GM12878 (cell line): ENCODE results near the gene FGFR4. TPM values are rescaled to one million over a fixed set of nuclear protein-coding genes. Genes with fewer than 3 reads are reported as not detected.
A peak's percentile ranks its signal among the peaks of the same experiment; 100 is the strongest.

Experiments used
- ASH2L ChIP-seq: fragments of 300-600, 200-600 bp; sonication (generic); IDR thresholded peaks from 2 replicates; pipeline ENCODE4 v1.6.1; 2017; ENCODE audit warnings: low read depth, mild to moderate bottlenecking, borderline replicate concordance
- BCL11A ChIP-seq: IDR thresholded peaks from 2 replicates; pipeline ENCODE4 v1.6.1; 2011; ENCODE audit warnings: low read depth, low read length
- BHLHE40 ChIP-seq, 2 experiments: fragments of 450-650 bp in 1 of 2; IDR thresholded peaks; 2 replicates each; pipeline ENCODE4 v1.6.1; 2011 to 2017; ENCODE audit warnings: low read depth in 2 of 2, borderline replicate concordance in 1 of 2, improper control_type of control experiment in 1 of 2, low read length in 1 of 2, mild to moderate bottlenecking in 1 of 2
- CBX3 ChIP-seq: fragments of 200-600 bp; sonication (generic); IDR thresholded peaks from 2 replicates; pipeline ENCODE4 v1.6.1; 2016; ENCODE audit warnings: low read depth, borderline replicate concordance
- CHD2 ChIP-seq: IDR thresholded peaks from 2 replicates; pipeline ENCODE4 v1.6.1; 2011; ENCODE audit warnings: low read depth, low read length, improper control_type of control experiment, borderline replicate concordance
- ESRRA ChIP-seq: IDR thresholded peaks from 2 replicates; pipeline ENCODE4 v1.6.1; 2012; ENCODE audit warnings: mild to moderate bottlenecking, low read length, improper control_type of control experiment
- FOS ChIP-seq: IDR thresholded peaks from 3 replicates; pipeline ENCODE4 v1.6.1; 2011; ENCODE audit warnings: borderline replicate concordance; ENCODE audit not compliant: insufficient read length; ENCODE audit errors: extremely low read depth
- MXI1 ChIP-seq: fragments of 150-350 bp; IDR thresholded peaks from 2 replicates; pipeline ENCODE4 v1.6.1; 2011; ENCODE audit warnings: low read depth, mild to moderate bottlenecking, inconsistent platforms, low read length, improper control_type of control experiment
- NBN ChIP-seq: fragments of 450-650 bp; IDR thresholded peaks from 2 replicates; pipeline ENCODE4 v1.6.1; 2016
- NFYA ChIP-seq: IDR thresholded peaks from 2 replicates; pipeline ENCODE4 v1.6.1; 2011; ENCODE audit warnings: low read depth, mild to moderate bottlenecking, low read length, improper control_type of control experiment, borderline replicate concordance
- PAX8 ChIP-seq: fragments of 450-650 bp; IDR thresholded peaks from 2 replicates; pipeline ENCODE4 v1.6.1; 2017; ENCODE audit warnings: mild to moderate bottlenecking, moderate library complexity
- POU2F2 ChIP-seq: IDR thresholded peaks from 3 replicates; pipeline ENCODE4 v1.6.1; 2011; ENCODE audit warnings: low read depth, mild to moderate bottlenecking, low read length, borderline replicate concordance
- RAD51 ChIP-seq: fragments of 450-650 bp; IDR thresholded peaks from 2 replicates; pipeline ENCODE4 v1.6.1; 2016; ENCODE audit warnings: moderate library complexity, mild to moderate bottlenecking, inconsistent platforms
- RCOR1 ChIP-seq: conservative IDR thresholded peaks from 2 replicates; pipeline ENCODE4 v1.6.1; 2012; ENCODE audit warnings: low read depth, low read length, improper control_type of control experiment
- RUNX3 ChIP-seq: IDR thresholded peaks from 2 replicates; pipeline ENCODE4 v1.6.1; 2012; ENCODE audit warnings: low read length, inconsistent platforms
- SPI1 ChIP-seq: IDR thresholded peaks from 2 replicates; pipeline ENCODE4 v1.6.1; 2011; ENCODE audit warnings: low read depth, mild to moderate bottlenecking, low read length, moderate library complexity, borderline replicate concordance; ENCODE audit not compliant: insufficient read depth
- ZSCAN29 ChIP-seq: fragments of 450-650 bp; IDR thresholded peaks from 2 replicates; pipeline ENCODE4 v1.6.1; 2017; ENCODE audit warnings: mild to moderate bottlenecking, moderate library complexity
- ZZZ3 ChIP-seq: IDR thresholded peaks from 2 replicates; pipeline ENCODE4 v1.6.1; 2011; ENCODE audit warnings: low read depth; ENCODE audit not compliant: control insufficient read depth, insufficient read length
- polyA plus RNA-seq, 11 experiments: library from polyadenylated mRNA; depleted of rRNA in 4 of 11; unstranded in 6 of 11; stranded (reverse) in 5 of 11; fragments of >200 nt; fragmentation: Nextera tagmentation in 4 of 11; fragmentation: Illumina TruSeq in 1 of 11; extraction: Ambion mirVana in 4 of 11; extraction: Trizol in 1 of 11; gene quantifications; 1 replicate in 1 of 11; 2 replicates in 10 of 11; pipeline versions ENCODE4 v1.2.1 to v1.2.3, GENCODE V29; 2011 to 2016; ENCODE audit warnings: inconsistent platforms in 2 of 11, missing spikeins in 2 of 11, low read depth in 1 of 11
- total RNA-seq, 4 experiments: library from RNA; depleted of rRNA in 3 of 4; stranded (reverse); fragments of >200 nt in 3 of 4; fragmentation: Illumina TruSeq in 1 of 4; extraction: Trizol in 1 of 4; gene quantifications; 2 replicates each; pipeline versions ENCODE4 v1.2.1 to v1.2.3, GENCODE V29; 2013 to 2021
- TF ChIP-seq, protein P1 (sequence below): fragments of 450-650 bp; IDR thresholded peaks from 2 replicates; pipeline ENCODE4 v1.6.1; 2016; ENCODE audit warnings: mild to moderate bottlenecking
- TF ChIP-seq, protein P2 (sequence below), 3 experiments: IDR thresholded peaks in 2 of 3; conservative IDR thresholded peaks in 1 of 3; 2 replicates each; pipeline ENCODE4 v1.5.1; 2011; ENCODE audit warnings: low read depth in 3 of 3, low read length in 3 of 3, mild to moderate bottlenecking in 3 of 3, control low read depth in 2 of 3, moderate library complexity in 2 of 3, inconsistent platforms in 1 of 3, mixed read lengths in 1 of 3; ENCODE audit not compliant: control insufficient read depth in 2 of 3, insufficient read depth in 1 of 3; ENCODE audit errors: extremely low read depth in 1 of 3
- TF ChIP-seq, protein P3 (sequence below): IDR thresholded peaks from 2 replicates; pipeline ENCODE4 v1.6.1; 2012; ENCODE audit warnings: low read length, inconsistent platforms
- TF ChIP-seq, protein P4 (sequence below): fragments of 150-350 bp; IDR thresholded peaks from 2 replicates; pipeline ENCODE4 v1.6.1; 2014; ENCODE audit warnings: mild to moderate bottlenecking, low read depth, low read length
- TF ChIP-seq, protein P5 (sequence below): fragments of 450-650 bp; IDR thresholded peaks from 2 replicates; pipeline ENCODE4 v1.6.1; 2014; ENCODE audit warnings: mild to moderate bottlenecking

The FGFR4 gene
- total and polyA plus RNA-seq, 10 of the 15 experiments (the other 5 are each of a cell fraction or from before 2014, with no cell fraction given): 0.17 to 0.77 (median 0.28) TPM; not detected in 5

DNA sequence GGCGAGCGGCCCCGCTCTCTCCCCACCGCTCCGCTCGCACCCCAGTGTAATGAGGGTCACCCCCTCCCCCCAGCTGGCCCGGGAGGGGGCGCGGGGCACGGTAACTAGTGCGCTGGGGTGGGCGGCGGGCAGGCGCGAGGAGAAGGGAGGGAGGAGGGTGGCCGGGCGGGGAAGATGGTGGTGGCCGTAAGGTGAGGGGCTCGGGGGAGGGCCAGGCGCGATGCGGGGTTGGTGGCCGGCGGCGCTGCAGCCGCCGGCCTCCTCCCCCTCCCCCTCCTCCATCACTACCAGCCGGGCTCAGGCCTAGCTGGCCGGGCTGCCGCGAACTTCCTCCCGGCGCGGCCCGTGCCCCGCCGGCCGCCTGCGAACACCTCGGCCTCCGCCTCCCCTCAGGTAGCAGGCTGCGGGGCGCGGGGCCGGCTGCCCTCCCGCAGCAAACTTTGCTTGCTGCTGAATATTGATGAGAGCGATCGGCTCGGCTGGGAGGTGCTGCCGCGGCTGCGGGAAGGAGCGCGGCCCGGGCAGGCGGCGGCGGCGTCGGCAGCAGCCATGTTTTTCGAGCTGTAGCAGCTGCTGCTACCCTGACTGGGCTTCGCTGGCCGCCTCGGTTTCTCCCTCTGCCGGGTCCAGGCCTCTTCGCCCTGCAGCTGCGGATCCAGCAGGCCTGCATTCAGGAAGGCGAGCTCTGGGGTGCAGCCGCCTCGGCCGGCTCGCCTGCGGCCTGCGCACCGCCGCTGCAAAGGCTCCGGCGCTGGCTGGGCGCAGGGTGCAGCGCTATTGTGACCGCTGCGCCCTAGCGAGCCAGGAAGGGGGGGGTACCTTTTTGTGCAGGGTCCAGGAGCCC is 47.4 kb downstream of the FGFR4 start (continued):
- TF ChIP-seq CHD2: 0 out of 2 replicates have a peak, but pooled peaks have one; percentile 11
- peak in 1 of 2 experiments; percentile 68; a peak in 2 of 4 replicates for TF ChIP-seq BHLHE40 (IDR thresholded peaks at IDR 0.05; ENCODE audit: borderline replicate concordance in 1 of 2, low read depth in 2 of 2, low read length in 1 of 2)
- no peak for TF ChIP-seq ZSCAN29
- TF ChIP-seq POU2F2: no peak; the same call in 2 of the 3 replicates
- TF ChIP-seq, protein P1, sequence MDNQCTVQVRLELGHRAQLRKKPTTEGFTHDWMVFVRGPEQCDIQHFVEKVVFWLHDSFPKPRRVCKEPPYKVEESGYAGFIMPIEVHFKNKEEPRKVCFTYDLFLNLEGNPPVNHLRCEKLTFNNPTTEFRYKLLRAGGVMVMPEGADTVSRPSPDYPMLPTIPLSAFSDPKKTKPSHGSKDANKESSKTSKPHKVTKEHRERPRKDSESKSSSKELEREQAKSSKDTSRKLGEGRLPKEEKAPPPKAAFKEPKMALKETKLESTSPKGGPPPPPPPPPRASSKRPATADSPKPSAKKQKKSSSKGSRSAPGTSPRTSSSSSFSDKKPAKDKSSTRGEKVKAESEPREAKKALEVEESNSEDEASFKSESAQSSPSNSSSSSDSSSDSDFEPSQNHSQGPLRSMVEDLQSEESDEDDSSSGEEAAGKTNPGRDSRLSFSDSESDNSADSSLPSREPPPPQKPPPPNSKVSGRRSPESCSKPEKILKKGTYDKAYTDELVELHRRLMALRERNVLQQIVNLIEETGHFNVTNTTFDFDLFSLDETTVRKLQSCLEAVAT: no peak
- peak; percentile 4; the same call in 1 of the 2 replicates for TF ChIP-seq RUNX3
- no peak; the same call in 1 of the 2 replicates for TF ChIP-seq NBN
- TF ChIP-seq RCOR1: no peak
- TF ChIP-seq, protein P2, sequence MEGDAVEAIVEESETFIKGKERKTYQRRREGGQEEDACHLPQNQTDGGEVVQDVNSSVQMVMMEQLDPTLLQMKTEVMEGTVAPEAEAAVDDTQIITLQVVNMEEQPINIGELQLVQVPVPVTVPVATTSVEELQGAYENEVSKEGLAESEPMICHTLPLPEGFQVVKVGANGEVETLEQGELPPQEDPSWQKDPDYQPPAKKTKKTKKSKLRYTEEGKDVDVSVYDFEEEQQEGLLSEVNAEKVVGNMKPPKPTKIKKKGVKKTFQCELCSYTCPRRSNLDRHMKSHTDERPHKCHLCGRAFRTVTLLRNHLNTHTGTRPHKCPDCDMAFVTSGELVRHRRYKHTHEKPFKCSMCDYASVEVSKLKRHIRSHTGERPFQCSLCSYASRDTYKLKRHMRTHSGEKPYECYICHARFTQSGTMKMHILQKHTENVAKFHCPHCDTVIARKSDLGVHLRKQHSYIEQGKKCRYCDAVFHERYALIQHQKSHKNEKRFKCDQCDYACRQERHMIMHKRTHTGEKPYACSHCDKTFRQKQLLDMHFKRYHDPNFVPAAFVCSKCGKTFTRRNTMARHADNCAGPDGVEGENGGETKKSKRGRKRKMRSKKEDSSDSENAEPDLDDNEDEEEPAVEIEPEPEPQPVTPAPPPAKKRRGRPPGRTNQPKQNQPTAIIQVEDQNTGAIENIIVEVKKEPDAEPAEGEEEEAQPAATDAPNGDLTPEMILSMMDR (IDR thresholded peaks at IDR 0.05 in 2 of 3, conservative IDR thresholded peaks at IDR 0.05 in 1 of 3; ENCODE audit: control insufficient read depth in 2 of 3, extremely low read depth in 1 of 3, insufficient read depth in 1 of 3, low read depth in 3 of 3, low read length in 3 of 3): no peak
- TF ChIP-seq RAD51: no peak
- TF ChIP-seq SPI1: peak; percentile 42; the same call in 1 of the 2 replicates
- TF ChIP-seq PAX8: no peak
- no peak for TF ChIP-seq NFYA
- TF ChIP-seq CBX3: no peak
- TF ChIP-seq MXI1: no peak
- TF ChIP-seq FOS: no peak
- TF ChIP-seq, protein P3, sequence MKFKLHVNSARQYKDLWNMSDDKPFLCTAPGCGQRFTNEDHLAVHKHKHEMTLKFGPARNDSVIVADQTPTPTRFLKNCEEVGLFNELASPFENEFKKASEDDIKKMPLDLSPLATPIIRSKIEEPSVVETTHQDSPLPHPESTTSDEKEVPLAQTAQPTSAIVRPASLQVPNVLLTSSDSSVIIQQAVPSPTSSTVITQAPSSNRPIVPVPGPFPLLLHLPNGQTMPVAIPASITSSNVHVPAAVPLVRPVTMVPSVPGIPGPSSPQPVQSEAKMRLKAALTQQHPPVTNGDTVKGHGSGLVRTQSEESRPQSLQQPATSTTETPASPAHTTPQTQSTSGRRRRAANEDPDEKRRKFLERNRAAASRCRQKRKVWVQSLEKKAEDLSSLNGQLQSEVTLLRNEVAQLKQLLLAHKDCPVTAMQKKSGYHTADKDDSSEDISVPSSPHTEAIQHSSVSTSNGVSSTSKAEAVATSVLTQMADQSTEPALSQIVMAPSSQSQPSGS: no peak
- TF ChIP-seq ASH2L: no peak
- TF ChIP-seq, protein P4, sequence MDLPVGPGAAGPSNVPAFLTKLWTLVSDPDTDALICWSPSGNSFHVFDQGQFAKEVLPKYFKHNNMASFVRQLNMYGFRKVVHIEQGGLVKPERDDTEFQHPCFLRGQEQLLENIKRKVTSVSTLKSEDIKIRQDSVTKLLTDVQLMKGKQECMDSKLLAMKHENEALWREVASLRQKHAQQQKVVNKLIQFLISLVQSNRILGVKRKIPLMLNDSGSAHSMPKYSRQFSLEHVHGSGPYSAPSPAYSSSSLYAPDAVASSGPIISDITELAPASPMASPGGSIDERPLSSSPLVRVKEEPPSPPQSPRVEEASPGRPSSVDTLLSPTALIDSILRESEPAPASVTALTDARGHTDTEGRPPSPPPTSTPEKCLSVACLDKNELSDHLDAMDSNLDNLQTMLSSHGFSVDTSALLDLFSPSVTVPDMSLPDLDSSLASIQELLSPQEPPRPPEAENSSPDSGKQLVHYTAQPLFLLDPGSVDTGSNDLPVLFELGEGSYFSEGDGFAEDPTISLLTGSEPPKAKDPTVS: no peak
- TF ChIP-seq ZZZ3: no peak
- TF ChIP-seq, protein P5, sequence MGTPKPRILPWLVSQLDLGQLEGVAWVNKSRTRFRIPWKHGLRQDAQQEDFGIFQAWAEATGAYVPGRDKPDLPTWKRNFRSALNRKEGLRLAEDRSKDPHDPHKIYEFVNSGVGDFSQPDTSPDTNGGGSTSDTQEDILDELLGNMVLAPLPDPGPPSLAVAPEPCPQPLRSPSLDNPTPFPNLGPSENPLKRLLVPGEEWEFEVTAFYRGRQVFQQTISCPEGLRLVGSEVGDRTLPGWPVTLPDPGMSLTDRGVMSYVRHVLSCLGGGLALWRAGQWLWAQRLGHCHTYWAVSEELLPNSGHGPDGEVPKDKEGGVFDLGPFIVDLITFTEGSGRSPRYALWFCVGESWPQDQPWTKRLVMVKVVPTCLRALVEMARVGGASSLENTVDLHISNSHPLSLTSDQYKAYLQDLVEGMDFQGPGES: no peak
- no peak for TF ChIP-seq BCL11A
- no peak for TF ChIP-seq ESRRA
